SK-N-MC (cell line): ENCODE measurements around the gene CDH16.

Source experiments
- DNase-seq: peaks from one replicate; pipeline ENCODE4 v3.0.0-alpha.2; 2011; ENCODE audit warnings: low read depth, low spot score
- H3K27ac ChIP-seq: fragments of 200-600 bp; sonication (generic); 2 replicates; pipeline ENCODE4 v1.5.1; 2016; ENCODE audit warnings: mixed run types
- H3K36me3 ChIP-seq: fragments of 200-600 bp; sonication (generic); 2 replicates; pipeline ENCODE4 v1.6.1; 2017; ENCODE audit warnings: antibody characterized with exemption, low read length, mixed read lengths; ENCODE audit not compliant: insufficient read depth
- H3K4me3 ChIP-seq: fragments of 200-600 bp; sonication (generic); 2 replicates; pipeline ENCODE4 v1.5.1; 2016
- H3K9ac ChIP-seq: fragments of 200-600 bp; sonication (generic); 2 replicates; pipeline ENCODE4 v1.8.0; 2017; ENCODE audit warnings: mixed run types, mixed read lengths; ENCODE audit not compliant: insufficient read length
- H3K9me3 ChIP-seq: fragments of 200-600 bp; sonication (generic); 2 replicates; pipeline ENCODE4 v1.6.1; 2017; ENCODE audit warnings: low read depth, mild to moderate bottlenecking, antibody characterized with exemption, low read length, moderate library complexity, mixed read lengths
- EZH2 ChIP-seq: fragments of 200-600 bp; sonication (generic); IDR thresholded peaks from one replicate; pipeline ENCODE4 v1.6.1; 2017; ENCODE audit warnings: antibody characterized with exemption
- FOXP2 ChIP-seq: optimal IDR thresholded peaks from 2 replicates; pipeline ENCODE3; 2011; ENCODE audit warnings: mild to moderate bottlenecking, moderate library complexity; ENCODE audit not compliant: insufficient read depth; ENCODE audit errors: extremely low read length, control extremely low read depth
- POLR2AphosphoS5 ChIP-seq: IDR thresholded peaks from 2 replicates; pipeline ENCODE4 v1.6.1; 2012; ENCODE audit warnings: mild to moderate bottlenecking, low read depth, low read length, borderline replicate concordance

The CDH16 gene

DNA sequence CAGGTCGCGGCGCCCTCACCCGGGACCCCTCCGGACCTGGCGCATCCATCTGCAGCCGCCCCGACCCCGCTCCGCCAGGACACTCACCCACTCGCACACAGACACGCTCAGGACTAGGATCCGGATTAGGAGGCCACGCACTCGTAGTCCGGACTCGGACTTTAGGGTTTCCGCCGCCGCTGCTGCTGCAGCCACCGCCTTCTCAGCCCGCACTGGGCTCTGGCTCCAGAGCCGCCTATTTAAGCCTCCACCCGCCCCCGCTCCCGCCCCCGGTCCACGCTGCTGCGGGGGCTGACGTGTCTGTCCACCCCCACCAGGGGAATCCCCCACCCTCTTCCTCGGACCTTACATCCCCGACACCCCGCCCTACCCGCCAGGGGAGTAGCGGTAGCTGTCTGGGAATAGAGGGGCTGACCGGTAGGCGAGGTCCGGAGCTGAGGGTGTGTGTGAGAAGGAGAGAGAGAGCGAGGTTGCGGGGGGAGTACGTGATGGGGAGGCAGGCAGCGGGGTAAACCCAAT is 6.7 kb upstream of the CDH16 start, which contains the start of gene RRAD:
RRAD (minus strand) TSS at position 214 of the 519 bp plus-strand sequence. CDS start 356 bp downstream, outside the sequence.
- no peak within 1 kb of the TSS for H3K27ac ChIP-seq
- H3K36me3 ChIP-seq, result no peaks in the 10 kb centered on the region
- DNase-seq, result no peak
- H3K4me3 ChIP-seq, result no peak within 1 kb of the TSS
- no peak within 1 kb of the TSS for H3K9ac ChIP-seq
- H3K9me3 ChIP-seq, result no peaks in the 10 kb centered on the region
- peak; percentile 74 for TF ChIP-seq EZH2
- TF ChIP-seq POLR2AphosphoS5, result no peak
- no peak for TF ChIP-seq FOXP2

DNA sequence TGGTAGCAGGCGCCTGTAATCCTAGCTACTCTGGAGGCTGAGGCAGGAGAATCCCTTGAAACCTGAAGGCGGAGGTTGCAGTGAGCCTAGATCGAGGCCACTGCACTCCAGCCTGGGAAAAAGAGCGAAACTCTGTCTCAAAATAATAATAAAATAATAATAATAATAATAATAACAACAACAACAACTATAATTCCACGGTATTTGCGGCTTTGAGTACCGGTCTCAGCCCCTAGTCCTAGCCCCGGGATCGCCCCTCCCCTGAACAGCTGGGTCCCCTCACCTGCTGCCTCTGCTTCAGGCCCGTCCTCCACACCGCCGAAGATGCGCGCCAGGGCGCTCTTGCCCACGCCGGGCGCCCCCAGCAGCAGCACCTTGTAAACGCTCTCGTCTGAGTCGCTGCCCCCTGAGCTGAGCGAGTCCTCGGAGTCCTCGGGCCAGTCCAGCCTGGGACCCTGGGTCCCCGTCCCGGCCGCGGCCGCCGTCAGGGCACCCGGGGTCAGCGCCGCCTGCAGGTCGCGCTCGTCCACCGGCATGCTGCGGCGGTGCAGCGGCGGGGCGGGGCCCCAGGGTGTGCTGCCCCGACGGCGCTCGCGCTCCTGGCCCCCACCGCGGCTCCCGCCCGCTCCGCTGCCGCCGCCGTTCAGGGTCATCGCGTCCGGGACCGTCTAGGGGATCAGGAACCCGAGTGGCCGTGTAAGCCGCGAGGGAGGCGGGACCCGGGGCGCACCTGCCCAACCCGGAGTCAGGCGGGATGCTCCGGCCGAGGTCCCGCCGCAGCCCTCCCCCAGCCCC is 6.0 kb upstream of the CDH16 start:
- Histone ChIP-seq H3K27ac (no peak overlapping the region), H3K4me3 (no peak overlapping the region), H3K9me3 (no peaks in the 10 kb centered on the region), H3K9ac (no peak overlapping the region), H3K36me3 (no peaks in the 10 kb centered on the region)
- DNase-seq, result no peak
- TF ChIP-seq POLR2AphosphoS5 (no peak), FOXP2 (no peak), EZH2 (no peak)

DNA sequence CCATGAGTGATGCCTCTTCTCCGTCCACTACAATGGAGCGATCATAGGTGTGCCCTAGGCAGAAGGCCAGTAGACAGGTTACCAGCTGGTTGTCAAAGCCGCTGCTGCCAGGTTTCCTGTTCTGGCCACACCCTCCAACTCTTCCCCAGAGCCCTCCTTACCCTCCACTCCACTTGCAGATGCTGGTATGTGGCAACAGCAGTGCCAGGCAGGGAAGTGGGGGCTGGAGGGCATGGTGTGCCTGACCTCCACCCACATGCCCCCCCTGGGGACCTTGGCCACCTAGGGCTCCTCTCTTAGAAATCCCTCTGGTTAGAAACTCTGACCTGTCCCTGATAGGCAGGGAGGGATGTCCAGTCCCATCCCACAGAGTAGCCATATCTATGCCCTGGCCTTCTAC is 5.2 kb upstream of the CDH16 start:
- H3K4me3 ChIP-seq, result no peak overlapping the region
- TF ChIP-seq POLR2AphosphoS5, result no peak
- TF ChIP-seq EZH2, result no peak
- TF ChIP-seq FOXP2, result no peak
- no peak for DNase-seq
- no peak overlapping the region for H3K9ac ChIP-seq
- H3K27ac ChIP-seq, result no peak overlapping the region
- H3K9me3 ChIP-seq, result no peaks in the 10 kb centered on the region
- no peaks in the 10 kb centered on the region for H3K36me3 ChIP-seq

DNA sequence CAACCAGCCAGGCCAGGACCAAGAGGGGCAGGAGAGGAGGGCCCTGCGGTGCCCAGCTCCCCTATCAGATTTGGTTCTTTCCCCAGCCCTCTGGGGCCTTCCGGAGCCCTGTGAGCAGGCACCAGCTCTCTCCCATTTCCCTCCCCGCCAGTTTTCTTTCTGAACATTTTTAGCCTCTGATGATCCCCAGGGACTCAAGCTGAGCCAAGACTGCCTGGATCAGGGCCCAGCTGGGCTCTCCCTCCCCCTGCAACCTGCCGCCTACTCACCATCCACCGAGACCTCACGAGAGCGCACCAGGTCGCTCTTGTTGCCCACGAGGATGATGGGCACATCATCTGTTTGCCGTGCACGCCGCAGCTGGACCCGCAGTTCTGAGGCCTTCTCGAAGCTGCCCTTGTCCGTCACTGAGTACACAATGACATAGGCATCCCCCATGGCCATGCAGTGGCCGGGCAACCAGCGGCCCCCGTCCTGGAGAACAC is 4.6 kb upstream of the CDH16 start:
- no peak for DNase-seq
- no peak overlapping the region for H3K9ac ChIP-seq
- no peak overlapping the region for H3K4me3 ChIP-seq
- TF ChIP-seq FOXP2 (no peak), POLR2AphosphoS5 (no peak), EZH2 (no peak)
- H3K9me3 ChIP-seq, result no peaks in the 10 kb centered on the region
- no peaks in the 10 kb centered on the region for H3K36me3 ChIP-seq
- H3K27ac ChIP-seq, result no peak overlapping the region

DNA sequence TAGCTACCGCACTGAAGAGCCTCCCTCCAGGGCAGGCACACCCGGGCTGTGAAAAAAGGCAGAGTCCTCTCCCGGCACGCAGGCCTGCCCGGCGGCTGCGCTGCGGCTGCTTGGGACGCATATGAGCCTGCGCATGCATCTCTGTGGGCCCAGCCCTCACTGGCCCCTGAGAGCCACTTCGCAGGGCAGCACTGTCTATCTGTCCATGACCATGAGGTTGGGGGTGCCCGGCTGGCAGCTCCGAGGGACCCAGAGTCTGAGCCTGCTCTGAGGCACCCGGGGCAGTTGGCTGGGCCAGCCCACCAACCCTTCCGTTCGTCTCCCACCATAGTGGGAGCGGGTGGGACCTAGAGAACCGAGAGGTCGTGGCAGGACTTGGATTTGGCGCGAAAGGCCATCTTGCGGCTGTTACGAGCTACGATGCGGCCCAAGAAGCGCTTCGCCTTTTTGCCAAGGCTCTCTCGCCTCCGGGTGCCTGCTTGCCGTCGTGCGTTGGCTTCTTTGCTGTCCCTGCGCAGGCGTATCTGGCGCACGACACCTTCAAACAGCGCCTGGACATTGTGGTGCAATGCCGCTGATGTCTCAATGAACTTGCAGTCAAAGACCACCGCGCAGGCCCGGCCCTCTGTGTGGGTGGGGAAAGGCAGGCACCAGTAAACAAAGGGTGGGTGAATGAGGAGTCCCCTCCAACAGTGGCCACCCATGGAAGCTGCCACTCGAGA is 3.2 kb upstream of the CDH16 start:
- TF ChIP-seq FOXP2 (no peak), EZH2 (no peak), POLR2AphosphoS5 (no peak)
- Histone ChIP-seq H3K9ac (no peak overlapping the region), H3K4me3 (no peak overlapping the region), H3K36me3 (no peaks in the 10 kb centered on the region), H3K9me3 (no peaks in the 10 kb centered on the region), H3K27ac (no peak overlapping the region)
- no peak for DNase-seq

DNA sequence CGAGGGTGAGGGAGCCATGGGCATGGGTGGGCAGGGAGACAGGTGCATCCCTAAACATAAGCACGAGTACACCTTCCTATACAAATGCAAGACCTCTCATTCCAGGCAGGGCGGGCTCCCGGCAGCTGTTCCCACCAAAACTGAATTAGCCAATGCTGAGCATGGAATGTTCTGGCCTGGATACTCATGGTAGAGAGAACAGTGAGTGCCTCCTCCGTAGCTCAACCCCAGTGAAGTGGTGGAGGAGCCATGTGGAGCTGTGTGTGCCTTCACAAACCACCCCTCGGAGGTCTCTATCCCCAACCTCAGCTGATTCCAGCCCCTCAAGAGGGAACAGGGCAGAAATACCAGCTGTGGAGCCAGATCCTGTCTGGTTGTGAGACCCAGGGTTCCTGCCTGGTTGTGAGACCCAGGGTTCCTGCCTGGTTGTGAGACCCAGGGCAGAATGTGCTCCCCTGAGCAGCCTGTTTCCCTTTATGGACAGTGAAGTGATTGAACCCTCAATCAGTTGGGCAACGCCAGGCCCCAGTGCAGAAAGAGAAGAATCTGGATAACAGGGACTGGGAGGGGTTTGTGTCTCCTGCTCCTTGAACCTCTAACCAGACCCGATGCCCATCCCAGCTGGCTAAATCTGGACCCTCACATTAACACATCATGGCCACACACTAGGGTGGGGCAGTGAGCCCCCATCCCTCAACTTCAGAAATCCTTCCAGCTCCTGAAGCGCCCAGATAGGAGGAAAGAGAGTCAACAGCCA is 2.4 kb upstream of the CDH16 start:
- no peak overlapping the region for H3K9ac ChIP-seq
- TF ChIP-seq FOXP2 (no peak), POLR2AphosphoS5 (no peak), EZH2 (no peak)
- no peaks in the 10 kb centered on the region for H3K9me3 ChIP-seq
- H3K36me3 ChIP-seq, result no peaks in the 10 kb centered on the region
- H3K27ac ChIP-seq, result no peak overlapping the region
- no peak overlapping the region for H3K4me3 ChIP-seq
- no peak for DNase-seq

DNA sequence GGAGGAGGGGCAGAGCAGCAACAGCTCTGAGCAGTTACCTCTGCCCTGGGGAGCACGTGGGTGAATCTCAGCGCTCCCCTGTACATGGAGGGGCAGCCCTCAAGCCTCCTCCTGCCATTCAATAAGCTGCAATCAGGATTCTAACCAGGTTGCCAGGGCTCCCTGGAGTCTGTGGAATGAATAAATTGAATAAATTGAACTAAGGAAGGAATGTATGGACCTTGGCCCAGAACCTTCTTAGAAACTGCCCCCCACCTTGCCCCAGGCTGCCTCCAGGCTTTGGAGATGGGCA is 1.6 kb upstream of the CDH16 start:
- H3K9me3 ChIP-seq, result no peaks in the 10 kb centered on the region
- TF ChIP-seq EZH2 (no peak), POLR2AphosphoS5 (no peak), FOXP2 (no peak)
- H3K36me3 ChIP-seq, result no peaks in the 10 kb centered on the region
- no peak for DNase-seq
- no peak overlapping the region for H3K9ac ChIP-seq
- no peak overlapping the region for H3K27ac ChIP-seq
- H3K4me3 ChIP-seq, result no peak overlapping the region
